Hematopoietic multipotent progenitor cell treated with erythropoietin and hydrocortisone succinate and interleukin-3 and kit ligand, for 6 days (in vitro differentiated cells): ENCODE data around the gene INPP1.

Experiments
- DNase-seq: peaks from one replicate; pipeline ENCODE4 v3.0.0-alpha.2; 2015

Gene INPP1

DNA sequence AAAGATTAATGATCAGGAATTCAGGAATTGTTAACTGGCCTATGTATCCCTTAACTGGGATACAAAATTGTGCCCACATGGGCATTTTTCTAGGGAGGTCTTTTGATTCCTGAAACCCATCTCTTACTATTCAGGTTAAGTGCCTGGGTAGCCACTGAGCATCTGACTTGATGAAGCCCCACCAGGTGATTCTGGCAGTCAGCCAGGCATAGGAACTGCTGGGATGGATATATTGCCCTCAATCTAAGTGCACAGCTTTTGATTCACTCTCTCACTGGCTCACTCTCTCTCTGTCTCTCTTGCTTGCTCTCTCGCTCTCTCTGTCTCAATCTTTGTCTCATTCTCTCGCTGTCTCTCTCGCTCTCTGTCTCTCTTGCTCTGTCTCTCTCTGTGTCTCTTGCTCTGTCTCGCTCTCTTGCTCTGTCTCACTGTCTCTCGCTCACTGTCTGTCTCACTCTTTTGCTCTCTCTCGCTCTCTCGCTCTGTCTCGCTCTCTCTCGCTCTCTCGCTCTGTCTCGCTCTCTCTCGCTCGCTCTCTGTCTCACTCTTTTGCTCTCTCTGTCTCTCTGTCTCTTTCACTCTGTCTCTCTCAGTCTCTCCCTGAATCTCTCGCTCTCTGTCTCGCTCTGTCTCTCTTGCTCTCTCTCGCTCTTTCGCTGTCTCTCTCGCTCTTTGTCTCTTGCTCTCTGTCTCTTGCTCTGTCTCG is 22.3 kb downstream of the INPP1 start:
- no peak for DNase-seq

DNA sequence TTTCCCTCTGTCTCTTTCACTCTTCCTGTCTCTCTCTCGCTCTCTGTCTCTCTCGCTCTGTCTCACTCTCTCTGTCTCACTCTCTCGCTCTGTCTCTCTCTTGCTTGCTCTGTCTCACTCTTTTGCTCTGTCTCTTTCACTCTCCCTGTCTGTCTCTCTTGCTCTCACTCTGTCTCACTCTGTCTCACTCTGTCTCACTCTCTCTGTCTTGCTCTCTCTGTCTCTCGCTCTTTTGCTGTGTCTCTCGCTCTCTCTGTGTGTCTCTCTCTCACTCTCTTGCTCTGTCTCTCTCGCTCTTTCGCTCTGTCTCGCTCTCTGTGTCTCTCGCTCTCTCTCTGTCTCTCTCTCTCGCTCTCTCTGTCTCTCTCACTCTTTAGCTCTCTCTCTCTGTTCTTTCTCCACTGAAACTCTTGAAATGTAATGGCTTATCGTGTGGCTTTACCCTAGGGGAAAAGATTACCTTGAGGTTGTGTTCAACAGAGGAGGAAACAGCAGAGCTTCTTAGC is 22.9 kb downstream of the INPP1 start:
- DNase-seq, result no peak

DNA sequence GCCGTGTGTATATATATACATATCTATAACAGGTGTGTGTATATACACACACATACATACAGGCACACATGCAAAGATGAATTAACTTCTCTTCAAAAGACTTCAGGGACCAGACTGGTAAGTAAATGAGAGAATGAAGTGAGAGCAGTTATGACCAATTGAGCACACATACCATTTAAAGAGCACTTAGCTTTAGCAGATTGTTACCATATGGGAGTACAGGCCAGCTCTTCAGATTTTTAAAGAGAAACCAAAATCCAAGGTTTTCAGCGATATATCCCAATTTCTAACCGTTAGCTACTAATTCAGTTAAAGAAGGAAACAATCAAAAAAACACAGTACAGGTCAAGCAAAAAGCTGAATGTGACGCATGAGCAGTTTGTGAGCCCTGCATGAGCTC is 23.7 kb downstream of the INPP1 start:
- no peak for DNase-seq

DNA sequence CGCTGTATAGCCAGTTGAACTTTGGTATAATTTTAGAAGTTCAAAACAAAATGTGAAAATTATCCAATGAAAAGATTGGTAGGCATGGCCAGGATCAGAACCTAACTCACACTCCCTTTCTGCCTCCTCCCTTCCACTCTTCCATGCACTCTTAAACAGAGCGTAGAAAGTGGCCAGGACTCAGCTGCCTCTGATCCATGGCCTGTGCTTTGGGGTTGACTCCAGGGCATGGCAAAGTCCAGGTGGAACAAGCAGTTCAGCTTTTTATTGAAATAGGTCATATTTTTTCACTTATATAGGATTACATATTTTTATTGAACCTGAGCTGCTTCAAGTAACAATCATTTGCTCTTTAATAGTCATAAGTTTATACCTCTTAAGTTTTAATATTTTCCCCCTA is 26.2 kb downstream of the INPP1 start:
- DNase-seq, result no peak

DNA sequence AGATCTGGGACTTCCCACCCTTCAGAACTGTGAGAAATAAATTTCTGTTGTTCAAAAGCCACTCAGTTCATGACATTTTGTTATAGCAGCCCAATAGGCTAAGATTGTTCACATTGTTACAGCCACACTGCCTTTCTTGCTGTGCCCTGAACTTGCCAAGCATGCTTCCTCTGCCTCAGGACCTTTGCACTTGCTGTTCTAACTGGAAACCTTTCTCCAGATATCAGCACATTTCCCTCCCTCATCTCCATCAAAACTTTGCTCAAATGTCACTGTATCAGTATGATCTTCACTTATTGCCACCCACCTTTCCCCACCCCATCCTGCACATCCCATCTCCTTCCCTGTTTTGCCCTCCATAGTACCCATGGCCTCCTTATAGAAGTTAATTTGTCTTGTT is 32.7 kb downstream of the INPP1 start:
- DNase-seq, result no peak

DNA sequence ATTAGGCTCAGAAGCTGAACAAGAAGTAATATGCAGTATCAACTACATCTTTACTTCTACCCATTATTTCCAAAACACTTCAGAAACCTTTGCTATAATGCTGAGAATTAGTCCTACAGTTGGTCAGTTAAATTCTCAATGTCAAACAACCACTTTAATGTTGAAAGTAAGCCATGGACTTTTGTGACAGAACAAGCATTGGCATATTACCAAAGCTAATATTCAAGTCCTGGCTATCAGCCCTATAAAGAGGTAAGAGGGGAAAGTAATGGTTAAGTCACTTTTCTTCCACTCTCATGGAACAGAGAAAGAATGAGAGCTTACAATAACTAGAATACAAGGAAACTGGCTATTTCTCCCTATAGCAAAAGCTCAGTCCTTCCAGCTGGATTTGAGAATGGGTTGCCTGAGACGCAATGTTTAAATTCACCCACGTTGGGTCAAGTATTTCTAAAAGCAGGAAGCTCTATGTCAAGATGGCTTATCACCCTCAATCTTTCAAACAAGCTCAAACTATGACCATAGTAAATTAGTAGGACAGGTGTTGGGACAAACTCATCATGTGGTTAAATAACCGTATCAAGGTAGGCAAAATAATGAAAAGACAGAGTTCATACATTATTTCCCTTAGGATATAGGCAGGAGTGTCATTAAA is 33.3 kb downstream of the INPP1 start:
- no peak for DNase-seq

DNA sequence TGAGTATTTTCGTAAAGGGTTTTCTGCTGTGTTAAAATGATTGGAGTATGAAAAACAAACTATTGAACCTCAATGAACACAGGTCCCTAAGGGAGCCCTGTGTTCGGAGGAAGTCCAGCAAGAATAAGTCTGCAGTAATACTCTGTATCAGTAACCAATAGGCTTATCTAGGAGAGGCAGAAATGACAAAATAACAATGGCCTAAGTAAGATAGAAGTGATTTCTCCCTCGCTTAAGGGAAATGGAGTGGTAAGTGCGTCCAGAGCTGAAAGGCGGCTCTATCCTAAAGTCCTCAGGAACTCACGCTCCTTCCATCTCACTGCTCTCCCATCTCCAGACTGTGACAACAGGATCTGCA is 35.5 kb downstream of the INPP1 start:
- peak; percentile 43 for DNase-seq

DNA sequence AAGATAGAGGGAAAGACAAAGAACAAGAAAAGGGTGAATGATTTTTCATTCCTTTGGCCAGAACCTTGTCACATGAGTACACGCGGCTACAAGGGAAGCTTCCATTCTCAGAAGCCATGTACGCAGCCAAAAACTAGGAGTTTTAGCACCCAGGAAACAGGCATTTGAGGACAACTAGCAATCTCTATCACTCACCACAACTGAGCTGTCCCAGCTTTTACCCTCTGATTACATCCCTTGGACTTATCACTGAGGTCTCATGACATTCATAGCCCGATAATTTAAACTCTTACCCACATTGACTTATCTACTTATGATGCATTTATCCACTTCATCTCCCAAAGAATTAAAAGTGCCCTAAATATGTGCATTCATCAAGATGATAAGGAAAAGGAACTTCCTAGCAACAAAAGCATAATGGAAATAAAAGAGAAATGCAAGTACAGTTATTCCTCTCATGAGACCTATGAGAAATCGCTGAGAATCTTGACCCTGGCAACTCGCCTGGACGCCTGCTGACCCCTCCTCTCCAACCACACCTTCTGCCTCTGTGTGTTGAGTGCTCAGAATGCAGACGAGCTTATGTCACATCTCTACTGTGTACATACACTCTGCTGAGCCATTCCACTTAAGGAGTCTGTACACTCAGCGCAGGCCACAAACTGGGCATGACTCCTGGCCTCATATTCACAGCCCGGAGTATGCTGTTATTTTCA is 36.0 kb downstream of the INPP1 start:
- DNase-seq, result peak; percentile 39

DNA sequence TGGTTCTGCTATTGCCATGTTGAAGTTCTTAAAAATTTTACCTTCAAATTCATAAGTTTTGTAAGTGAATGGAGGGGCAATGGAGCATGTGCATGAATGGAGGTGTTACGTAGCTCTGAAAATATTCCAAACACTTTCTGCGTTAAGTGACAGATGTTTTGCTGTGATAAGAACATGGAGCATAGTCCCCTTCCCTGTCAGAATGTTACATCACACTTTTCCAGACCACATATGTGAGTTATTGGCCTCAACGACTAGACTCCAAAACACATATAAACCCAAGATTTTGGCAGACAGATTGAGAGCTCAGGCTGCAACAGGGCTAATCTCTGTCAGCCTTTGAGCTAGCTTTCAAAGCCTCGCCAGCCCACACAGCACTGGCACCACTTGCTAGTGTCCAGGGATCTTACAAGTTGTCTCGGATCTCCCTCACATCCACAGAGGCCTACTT is 37.6 kb downstream of the INPP1 start:
- DNase-seq, result peak; percentile 69

DNA sequence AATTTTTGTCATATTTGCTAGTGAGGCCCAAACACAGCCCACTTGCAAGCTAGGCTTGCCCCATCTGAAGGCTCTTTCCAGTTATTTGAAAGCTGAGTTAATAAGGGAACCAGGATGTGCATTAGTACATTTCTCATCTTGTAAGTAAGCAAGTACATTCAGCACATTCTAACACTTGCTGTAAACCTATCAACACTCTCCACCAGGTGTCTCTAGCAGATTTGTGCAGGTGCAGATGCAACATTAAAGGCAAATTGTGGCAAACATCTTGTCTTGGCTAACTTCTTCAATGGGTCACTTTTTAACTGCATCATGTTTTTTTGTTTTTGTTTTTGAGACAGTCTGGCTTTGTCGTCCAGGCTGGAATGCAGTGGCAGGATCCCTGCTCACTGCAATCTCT is 39.5 kb downstream of the INPP1 start:
- peak; percentile 75 for DNase-seq

DNA sequence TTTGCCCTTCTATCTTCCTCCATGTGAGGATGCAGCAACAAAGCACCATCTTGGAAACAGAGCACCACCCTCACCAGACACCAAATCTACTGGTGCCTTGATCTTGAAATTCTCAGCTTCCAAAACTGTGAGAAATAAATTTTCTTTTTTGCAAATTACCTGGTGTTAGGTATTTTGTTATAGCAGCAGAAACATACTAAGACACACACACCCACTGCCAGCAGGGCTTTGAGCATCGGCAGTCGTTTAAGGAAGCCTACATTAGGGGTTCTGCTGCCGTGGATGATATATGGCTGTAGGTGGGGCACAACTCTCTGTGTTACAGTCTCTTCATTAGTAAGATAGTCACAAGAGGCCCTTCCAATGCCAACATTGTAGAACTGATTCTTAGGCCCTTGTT is 44.0 kb downstream of the INPP1 start:
- DNase-seq, result no peak

DNA sequence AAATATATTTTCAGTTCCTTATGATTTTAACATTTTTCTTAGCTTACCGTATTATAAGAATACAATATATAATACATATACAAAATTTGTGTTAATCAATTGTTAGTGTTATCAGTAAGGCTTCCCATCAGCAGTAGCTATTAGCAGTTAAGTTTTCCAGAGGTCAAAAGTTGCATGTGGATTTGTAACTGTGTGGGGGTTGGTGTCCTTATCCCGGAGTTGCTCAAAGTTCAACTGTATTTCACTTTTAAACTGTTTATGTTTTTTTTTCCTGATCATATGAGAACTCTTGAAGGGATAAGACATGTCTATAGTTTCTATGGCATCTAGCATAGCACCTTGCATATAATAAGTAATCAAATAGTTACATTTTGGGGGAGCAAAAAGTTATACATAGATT is 52.9 kb downstream of the INPP1 start:
- no peak for DNase-seq

DNA sequence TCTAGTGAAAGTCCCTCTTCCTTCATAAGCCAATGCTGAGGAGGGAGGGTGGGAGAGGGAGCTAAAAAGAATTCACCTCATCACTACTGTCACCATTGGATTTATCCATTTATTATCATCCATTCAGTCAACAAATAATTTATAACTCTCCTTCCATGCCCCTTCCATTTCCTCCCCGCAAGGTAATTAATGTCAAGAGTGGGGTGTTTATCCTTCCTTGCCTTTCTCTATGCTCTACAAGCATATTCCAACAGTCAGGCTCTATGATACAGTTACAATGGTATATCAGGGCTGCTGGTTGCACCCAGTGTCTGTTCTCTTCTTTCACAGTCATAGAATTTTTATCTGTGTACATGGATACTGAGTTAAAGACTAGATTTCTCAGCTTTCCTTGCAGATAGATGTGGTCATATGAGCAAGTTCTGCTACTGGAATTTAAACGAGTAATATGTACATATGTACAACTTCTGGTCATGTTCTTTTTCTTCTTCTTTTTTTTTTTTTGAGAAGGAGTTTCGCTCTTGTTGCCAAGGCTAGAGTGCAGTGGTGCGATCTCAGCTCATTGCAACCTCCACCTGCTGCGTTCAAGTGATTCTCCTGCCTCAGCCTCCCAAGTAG is 59.7 kb downstream of the INPP1 start:
- no peak for DNase-seq

DNA sequence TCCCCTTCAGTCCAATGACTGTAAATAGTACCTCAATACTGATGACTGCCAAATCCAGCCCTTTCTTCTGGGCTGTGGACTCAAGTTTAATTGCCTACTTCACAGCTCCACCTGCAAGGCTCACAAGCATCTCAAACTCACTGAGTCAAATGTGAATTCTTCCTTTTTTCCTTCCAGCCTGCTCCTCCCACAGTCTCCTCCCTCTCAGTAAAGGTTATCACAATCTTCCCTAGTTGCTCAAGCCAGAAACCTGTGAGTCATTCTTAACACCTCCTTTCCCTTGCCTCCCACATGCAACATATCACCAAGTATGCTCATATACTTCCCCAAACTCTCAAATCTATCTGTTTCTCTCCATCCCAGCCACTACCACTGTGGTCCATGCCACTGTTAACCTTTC is 61.1 kb downstream of the INPP1 start:
- peak; percentile 42 for DNase-seq

DNA sequence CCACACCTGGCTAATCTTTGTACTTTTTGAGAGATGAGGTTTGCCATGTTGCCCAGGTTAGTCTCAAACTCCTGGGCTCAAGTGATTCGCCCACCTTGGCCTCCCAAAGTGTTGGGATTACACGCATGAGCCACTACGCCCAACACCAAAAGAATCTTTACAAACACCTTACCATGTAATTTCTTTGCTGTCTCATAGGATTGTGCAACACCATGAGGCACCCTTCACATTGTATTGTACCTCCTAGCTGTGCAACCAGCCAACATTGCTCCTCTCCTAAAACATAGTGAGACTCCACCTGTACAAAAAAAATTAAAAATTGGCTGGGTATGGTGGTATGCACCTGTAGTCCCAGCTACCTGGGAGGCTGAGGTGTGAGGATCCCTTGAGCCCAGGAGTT is 61.7 kb downstream of the INPP1 start:
- no peak for DNase-seq

DNA sequence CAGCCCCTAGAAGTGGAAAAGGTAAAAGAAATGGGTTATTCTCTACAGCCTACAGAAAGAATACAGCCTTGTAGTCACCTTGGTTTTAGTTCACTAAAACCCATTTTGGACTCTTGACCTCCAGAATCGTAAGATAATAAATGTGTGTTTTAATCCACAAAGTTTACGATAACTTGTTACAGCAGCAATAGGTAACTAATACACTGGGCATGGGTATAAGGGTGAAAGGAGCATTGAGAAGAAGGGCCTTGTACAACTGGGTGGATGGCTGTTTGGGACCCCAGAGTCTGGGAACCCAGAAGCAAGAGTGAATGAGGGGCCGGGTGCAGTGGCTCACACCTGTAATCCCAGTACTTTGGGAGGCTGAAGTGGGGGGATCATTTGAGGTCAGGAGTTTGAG is 62.6 kb downstream of the INPP1 start:
- DNase-seq, result no peak

DNA sequence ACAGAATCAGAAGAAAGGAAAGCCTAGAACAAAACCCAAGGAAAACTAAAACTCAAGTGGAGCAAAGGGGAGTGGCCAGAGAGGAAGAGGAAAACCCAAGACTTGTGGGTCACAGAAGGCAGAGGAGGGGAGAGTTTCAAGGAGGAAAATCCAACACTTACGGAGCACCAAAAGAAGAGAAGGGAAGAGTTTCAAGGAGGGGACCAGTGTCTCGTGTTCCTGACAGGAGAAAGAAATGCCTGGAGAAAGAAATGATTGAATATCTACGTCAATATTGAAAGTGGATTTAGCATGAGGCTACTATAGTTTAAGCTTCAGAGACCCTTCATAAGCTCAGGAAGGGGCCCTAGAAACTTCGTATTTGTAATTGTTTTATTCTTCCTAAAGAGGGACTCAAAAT is 63.4 kb downstream of the INPP1 start:
- DNase-seq, result no peak

DNA sequence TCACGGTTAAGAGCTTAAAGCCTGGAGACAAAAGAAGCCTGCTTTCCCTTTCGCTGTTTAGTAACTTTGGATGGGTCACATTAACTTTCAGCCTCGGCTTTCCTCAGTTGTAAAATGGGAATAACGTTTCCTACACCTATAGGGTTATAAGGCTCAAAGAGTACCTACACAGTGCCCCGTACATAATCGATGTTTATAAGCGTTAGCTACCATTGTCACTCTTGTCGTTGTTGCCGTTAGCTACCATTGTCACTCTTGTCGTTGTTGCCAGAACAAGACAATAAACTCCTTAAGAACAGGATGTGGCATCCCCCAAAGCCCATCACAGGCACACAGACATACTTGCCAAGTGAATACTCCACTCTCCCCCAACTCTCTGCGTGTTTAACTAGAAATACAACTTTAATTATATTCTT is 63.9 kb downstream of the INPP1 start:
- DNase-seq, result peak; percentile 31

DNA sequence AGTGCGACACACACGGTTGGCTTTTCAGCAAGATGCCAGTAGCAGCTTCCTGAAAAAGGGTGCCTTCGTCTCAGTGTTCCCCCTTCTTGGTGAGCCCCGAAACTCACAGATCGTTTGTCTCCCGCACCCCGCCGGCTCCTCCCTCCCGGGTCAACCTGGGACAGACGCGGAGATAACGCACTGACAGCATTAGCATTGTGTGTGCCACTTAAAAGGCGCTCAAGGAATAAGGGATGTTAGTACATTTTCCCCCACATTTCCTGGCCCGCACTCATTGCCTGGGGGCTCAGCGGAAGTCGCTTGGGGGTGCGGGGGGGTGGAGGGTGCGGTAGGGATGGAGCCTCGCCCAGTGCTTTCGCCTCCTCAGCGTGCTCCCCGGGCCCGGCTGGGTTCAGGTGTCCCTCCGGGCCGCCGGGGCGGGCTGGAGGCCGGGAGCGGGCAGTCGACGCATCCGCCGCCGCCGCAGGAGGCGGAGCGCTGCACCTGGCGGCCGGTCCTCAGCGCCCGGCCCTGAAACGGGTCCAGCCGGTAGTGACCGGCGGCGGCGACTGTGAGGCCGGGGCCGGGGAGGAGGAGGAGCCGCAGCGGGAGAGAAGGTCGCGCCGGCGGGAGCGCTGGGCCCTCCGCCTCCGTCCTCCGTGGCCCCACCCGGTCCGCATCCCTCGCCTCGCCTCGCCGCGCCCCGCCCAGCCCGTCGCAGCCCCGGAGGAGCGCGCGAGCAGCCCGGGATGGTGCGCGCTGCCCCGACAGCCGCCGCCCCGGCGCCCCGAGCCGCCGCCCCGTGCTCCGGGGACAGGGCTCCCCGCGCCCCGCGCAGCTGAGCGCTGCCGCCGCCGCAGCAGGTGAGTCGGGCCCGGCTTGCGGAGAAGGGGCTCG is 64.5 kb downstream of the INPP1 start, which contains the start of gene MFSD6:
TSS of gene MFSD6 (plus strand) at position 694 of the 876 bp plus-strand sequence. CDS start 27,675 bp downstream, outside the sequence.
- peak; percentile 71 for DNase-seq

DNA sequence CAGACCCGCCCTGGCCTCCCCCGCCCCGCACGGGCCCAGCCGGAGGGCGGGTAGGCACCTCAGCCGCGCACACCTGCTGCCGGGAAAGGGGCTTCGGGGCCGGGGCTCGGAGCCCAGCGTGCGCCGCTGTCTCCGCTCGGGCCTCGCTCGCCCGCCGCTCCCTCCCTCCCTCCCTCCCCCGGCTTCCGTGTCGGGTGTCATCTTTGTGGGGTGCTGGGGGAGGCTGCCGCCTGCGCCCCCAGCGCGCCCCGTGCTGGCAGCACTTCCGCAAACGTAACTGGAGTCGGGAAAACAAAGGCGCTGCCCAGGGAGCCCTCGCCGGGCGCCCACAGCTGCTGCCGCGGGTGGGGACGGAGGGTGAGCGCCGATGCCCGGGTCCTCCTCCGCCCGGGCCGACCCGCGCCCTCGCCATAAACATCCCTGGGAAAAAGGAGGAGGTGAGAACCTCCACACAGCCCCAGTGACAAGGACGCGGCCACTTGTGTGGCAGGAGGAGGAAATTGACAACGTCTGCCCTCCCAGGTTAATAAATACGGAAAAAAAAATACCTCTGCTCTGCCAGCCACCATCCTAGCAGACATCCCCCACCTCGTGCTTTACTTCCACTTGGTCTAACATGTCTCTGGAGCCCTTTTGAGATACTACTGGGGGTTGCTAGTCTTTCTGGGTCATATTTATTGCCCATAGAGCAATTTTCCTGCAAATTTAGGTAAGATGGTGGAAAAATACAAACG is 65.3 kb downstream of the INPP1 start:
- DNase-seq, result peak; percentile 76

DNA sequence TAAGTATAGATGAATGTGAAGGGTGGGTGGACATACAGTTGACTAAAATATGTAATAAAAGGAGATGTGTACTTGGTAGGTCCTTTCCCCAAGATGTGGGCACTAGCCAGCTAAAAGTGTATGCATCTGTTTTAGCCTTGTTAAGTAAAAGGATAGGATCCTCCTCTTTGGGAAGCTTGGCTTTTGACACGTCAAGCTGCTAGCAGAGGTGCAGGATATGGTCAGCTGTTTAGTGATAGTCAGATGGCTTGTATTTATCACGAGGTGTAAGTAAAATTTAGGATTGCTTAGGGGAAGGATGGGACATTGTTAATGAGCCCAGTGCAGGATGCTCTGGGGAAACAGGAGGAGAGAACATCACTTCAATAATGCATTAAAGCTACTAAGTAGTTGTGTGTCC is 66.2 kb downstream of the INPP1 start:
- no peak for DNase-seq

DNA sequence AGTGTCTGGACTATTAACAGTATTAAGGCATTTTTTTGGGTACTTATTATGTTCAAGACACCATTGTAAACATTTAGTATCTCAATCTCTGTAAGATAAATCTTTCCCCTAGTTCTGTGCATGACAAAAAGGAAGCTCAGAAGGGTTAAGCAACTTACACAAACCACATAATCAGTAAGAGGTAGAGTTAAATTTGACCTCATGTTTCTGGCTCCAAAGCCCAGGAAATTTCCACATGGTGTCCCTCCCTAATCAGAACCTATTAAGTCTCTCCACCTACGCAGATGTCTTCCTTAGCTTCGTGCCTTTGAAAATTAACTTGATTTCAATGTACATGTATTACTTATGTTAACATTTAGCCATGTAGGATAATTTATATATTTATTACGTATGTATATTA is 66.8 kb downstream of the INPP1 start:
- DNase-seq, result peak; percentile 51
